ENCODE data around the gene ARL13B. TPM values are rescaled to one million over a fixed set of nuclear protein-coding genes. Genes with fewer than 3 reads are reported as not detected.
A peak's percentile ranks its signal among the peaks of the same experiment; 100 is the strongest.

The ARL13B gene
- total RNA-seq, 3 donors from 2014 or later: 7.4 to 12.6 (median 12.1) TPM

DNA sequence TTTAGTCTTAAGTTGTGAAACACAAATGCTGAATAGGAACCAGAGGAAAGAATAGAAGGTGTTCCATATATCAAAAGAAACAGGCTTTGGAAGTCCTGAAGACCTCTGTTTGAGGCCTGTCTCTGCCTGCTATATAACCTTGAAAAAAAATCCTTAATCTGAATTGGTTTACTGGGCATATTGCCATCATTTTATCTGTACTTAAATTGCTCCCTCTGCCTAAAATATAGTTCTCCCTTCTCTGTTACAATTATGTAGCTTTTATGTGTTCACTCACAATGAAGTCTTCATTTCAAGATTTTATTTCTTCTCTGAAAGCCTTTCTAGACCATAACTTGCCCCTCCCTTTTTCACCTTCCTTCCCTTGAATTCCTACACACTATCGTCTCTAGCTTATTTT lies 21.2 kb downstream of the ARL13B start:
- DNase-seq (ENCODE audit: low spot score in 2 of 2): no peak
- no peaks in the 10 kb centered on the region for H3K27me3 ChIP-seq
- intact Hi-C loops (cut with DNase I; ENCODE audit: low total_unique reads): no loop called here
- no peaks in the 10 kb centered on the region for H3K36me3 ChIP-seq
- H3K4me1 ChIP-seq: no peaks in the 10 kb centered on the region
- TF ChIP-seq POLR2AphosphoS5 (IDR thresholded peaks at IDR 0.05): no peak
- H3K27ac ChIP-seq: no peak overlapping the region
- no peaks in the 10 kb centered on the region for H3K9me3 ChIP-seq
- H3K4me3 ChIP-seq: no peak overlapping the region

DNA sequence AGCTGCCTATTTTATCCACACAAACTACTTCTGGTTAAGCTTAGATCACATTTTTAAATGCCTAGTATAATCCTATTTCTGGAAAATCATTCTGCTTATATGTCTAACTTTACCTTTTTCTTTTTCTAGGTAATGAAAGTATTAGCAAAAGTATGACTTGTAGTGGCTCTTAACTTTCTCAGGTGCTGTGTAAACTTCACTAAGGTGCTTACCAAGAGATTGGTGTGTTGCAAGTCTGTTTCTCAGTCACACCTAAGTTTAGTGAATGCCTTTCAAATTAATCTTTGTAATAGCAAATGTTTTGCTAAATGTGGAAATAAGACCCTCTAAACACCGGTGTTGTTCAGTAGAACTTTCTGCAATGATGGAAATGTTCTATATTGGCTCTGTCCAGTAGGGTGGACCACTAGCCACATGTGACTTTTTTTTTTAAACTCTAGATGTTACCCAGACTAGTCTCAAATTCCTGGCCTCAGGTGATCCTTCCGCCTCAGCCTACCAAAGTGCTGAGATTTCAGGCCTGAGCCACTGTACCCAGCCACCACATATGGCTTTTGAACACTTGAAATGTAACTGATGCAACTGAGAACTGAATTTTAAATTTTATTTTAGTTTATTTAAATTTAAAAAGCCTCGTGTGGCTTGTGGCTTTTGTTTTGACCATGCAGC lies 22.0 kb downstream of the ARL13B start:
- TF ChIP-seq, protein P1, sequence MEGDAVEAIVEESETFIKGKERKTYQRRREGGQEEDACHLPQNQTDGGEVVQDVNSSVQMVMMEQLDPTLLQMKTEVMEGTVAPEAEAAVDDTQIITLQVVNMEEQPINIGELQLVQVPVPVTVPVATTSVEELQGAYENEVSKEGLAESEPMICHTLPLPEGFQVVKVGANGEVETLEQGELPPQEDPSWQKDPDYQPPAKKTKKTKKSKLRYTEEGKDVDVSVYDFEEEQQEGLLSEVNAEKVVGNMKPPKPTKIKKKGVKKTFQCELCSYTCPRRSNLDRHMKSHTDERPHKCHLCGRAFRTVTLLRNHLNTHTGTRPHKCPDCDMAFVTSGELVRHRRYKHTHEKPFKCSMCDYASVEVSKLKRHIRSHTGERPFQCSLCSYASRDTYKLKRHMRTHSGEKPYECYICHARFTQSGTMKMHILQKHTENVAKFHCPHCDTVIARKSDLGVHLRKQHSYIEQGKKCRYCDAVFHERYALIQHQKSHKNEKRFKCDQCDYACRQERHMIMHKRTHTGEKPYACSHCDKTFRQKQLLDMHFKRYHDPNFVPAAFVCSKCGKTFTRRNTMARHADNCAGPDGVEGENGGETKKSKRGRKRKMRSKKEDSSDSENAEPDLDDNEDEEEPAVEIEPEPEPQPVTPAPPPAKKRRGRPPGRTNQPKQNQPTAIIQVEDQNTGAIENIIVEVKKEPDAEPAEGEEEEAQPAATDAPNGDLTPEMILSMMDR (IDR thresholded peaks at IDR 0.05): no peak
- TF ChIP-seq POLR2A (IDR thresholded peaks at IDR 0.05) (no peak), POLR2AphosphoS5 (IDR thresholded peaks at IDR 0.05) (no peak)
- intact Hi-C loops (cut with DNase I; ENCODE audit: low total_unique reads): no loop called here
- no peaks in the 10 kb centered on the region for H3K4me1 ChIP-seq
- no peak for DNase-seq (ENCODE audit: low spot score in 2 of 2)
- H3K36me3 ChIP-seq: no peaks in the 10 kb centered on the region
- H3K27me3 ChIP-seq: no peaks in the 10 kb centered on the region
- H3K27ac ChIP-seq: no peak overlapping the region
- H3K4me3 ChIP-seq: no peak overlapping the region
- H3K9me3 ChIP-seq: no peaks in the 10 kb centered on the region

DNA sequence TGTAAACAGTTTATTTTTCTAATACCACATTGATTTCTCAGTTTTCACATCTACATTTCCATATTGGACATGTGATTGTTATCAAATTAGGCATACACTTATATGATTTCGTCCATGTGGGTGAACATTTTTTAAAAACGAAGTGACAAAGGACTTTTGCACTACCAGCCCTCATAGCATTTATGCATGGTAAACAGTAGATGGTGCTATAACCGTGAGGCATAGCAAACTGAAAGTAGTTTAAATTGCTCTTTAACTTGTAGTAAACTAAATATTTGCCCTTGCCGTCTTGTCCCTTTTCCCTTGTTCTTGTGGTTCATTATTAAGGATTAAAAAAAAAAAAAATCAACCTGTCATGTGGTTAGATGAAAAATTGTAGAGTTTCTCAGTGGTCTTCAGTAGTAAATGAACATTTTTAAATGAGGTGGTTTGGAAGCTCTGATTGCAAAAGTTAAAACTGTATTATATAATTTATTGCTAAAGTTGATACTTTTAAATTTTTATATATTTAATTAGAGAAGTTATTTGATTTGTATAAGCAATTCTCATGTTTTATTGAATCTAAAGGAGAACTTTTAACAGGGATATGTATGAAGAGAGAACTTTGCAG lies 24.5 kb downstream of the ARL13B start:
- Histone ChIP-seq H3K4me3 (peak overlapping the region in 2 of 3 donors; percentile 12 to 42), H3K27me3 (no peaks in the 10 kb centered on the region), H3K4me1 (no peaks in the 10 kb centered on the region), H3K36me3 (no peaks in the 10 kb centered on the region), H3K9me3 (no peaks in the 10 kb centered on the region), H3K27ac (no peak overlapping the region)
- intact Hi-C loops (cut with DNase I; ENCODE audit: low total_unique reads): no loop called here
- no peak for TF ChIP-seq POLR2AphosphoS5 (IDR thresholded peaks at IDR 0.05)
- TF ChIP-seq POLR2A (IDR thresholded peaks at IDR 0.05): no peak
- TF ChIP-seq, protein P1 (IDR thresholded peaks at IDR 0.05): peak in 2 of 3 donors; percentile 54 to 63
- no peak for DNase-seq (ENCODE audit: low spot score in 2 of 2)

DNA sequence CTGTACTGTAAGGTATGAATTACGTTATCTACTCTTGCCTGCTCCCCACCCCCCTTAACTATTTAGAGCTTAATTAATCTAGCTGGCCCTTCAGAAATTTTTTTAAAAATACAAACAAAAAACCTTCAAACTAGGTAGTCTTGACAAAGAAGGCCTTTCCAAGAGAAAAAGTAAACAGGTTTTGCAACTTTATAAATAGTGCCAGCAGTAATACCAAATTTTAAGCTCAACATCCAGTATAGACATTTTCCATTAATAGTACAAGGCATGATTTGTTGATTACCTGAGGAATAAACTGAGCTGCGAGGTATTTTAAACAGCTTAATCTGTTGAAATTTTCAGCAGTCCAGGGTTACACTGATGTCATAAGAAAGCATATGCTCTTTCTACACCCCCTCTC lies 28.3 kb downstream of the ARL13B start:
- Histone ChIP-seq H3K9me3 (no peaks in the 10 kb centered on the region), H3K27ac (no peak overlapping the region), H3K4me3 (no peak overlapping the region), H3K4me1 (no peaks in the 10 kb centered on the region), H3K36me3 (no peaks in the 10 kb centered on the region), H3K27me3 (no peaks in the 10 kb centered on the region)
- TF ChIP-seq, protein P1 (IDR thresholded peaks at IDR 0.05): no peak
- TF ChIP-seq POLR2AphosphoS5 (IDR thresholded peaks at IDR 0.05) (no peak), POLR2A (IDR thresholded peaks at IDR 0.05) (no peak)
- no peak for DNase-seq (ENCODE audit: low spot score in 2 of 2)
- intact Hi-C loops (cut with DNase I; ENCODE audit: low total_unique reads): no loop called here

DNA sequence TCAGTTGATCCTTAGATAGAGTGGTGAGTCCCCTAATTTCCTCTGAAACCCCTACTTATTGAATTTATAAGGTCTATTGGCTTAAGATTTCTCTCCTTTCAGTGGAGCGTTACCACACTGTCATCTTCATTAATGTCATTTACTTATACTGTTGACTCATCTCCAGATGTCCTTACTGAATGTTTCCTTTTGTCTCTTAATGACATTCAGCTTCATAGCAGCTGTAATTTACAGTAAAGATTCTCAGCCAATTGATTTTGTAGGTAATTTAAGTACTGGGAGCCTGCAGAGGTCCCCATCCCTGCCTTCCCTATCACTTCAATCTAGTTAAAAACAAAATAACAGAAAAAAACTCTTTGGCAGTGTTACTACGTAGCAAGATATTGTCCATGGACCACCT lies 29.7 kb downstream of the ARL13B start:
- H3K27me3 ChIP-seq: no peaks in the 10 kb centered on the region
- no peak overlapping the region for H3K27ac ChIP-seq
- no peak for DNase-seq (ENCODE audit: low spot score in 2 of 2)
- intact Hi-C loops (cut with DNase I; ENCODE audit: low total_unique reads): no loop called here
- H3K4me1 ChIP-seq: no peaks in the 10 kb centered on the region
- no peaks in the 10 kb centered on the region for H3K36me3 ChIP-seq
- TF ChIP-seq POLR2AphosphoS5 (IDR thresholded peaks at IDR 0.05): no peak
- TF ChIP-seq POLR2A (IDR thresholded peaks at IDR 0.05): no peak
- TF ChIP-seq, protein P1 (IDR thresholded peaks at IDR 0.05): no peak
- H3K9me3 ChIP-seq: no peaks in the 10 kb centered on the region
- no peak overlapping the region for H3K4me3 ChIP-seq
